D721Med (cell line): ENCODE measurements around the gene SLC17A2.

Experiments used
- DNase-seq: peaks from one replicate; pipeline ENCODE4 v3.0.0; 2011; ENCODE audit warnings: low spot score; ENCODE audit not compliant: insufficient read length
- FAIRE-seq: peaks from 2 replicates; lab custom pipeline; 2011; peaks lifted over from hg19 to GRCh38; lab: Jason Lieb, UNC
- TF ChIP-seq, protein P1 (sequence below): IDR thresholded peaks from 2 replicates; pipeline ENCODE4 v1.5.1; 2012; ENCODE audit warnings: mild to moderate bottlenecking, control low read depth; ENCODE audit not compliant: insufficient read depth; ENCODE audit errors: missing control alignments

Gene SLC17A2

DNA sequence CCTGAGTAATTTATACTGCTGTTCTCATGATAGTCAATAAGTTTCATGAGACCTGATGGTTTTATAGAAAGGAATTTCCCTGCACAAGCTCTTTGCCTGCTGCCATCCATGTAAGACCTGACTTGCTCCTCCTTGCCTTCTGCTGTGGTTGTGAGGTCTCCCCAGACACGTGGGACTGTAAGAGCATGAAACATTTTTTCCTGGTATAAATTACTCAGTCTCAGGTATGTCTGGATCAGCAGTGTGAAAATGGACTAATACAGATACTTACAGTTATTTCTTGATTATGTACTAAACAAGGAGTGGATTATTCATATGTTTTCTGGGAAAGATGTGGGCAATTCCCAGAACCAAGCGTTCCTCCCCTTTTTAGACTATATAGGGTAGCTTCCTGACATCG is 30.2 kb upstream of the SLC17A2 start:
- DNase-seq (no peak), FAIRE-seq (no peak)
- TF ChIP-seq, protein P1, sequence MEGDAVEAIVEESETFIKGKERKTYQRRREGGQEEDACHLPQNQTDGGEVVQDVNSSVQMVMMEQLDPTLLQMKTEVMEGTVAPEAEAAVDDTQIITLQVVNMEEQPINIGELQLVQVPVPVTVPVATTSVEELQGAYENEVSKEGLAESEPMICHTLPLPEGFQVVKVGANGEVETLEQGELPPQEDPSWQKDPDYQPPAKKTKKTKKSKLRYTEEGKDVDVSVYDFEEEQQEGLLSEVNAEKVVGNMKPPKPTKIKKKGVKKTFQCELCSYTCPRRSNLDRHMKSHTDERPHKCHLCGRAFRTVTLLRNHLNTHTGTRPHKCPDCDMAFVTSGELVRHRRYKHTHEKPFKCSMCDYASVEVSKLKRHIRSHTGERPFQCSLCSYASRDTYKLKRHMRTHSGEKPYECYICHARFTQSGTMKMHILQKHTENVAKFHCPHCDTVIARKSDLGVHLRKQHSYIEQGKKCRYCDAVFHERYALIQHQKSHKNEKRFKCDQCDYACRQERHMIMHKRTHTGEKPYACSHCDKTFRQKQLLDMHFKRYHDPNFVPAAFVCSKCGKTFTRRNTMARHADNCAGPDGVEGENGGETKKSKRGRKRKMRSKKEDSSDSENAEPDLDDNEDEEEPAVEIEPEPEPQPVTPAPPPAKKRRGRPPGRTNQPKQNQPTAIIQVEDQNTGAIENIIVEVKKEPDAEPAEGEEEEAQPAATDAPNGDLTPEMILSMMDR, result no peak

GRCh38 chr6:25959890-25960536 is 29.5 kb upstream of the SLC17A2 start:
- DNase-seq (no peak), FAIRE-seq (no peak)
- TF ChIP-seq, protein P1, result no peak

- FAIRE-seq (no peak), DNase-seq (no peak)
- TF ChIP-seq, protein P1, result no peak
Measured at GRCh38 chr6:25958700-25959162, 28.2 kb upstream of the SLC17A2 start.

DNA sequence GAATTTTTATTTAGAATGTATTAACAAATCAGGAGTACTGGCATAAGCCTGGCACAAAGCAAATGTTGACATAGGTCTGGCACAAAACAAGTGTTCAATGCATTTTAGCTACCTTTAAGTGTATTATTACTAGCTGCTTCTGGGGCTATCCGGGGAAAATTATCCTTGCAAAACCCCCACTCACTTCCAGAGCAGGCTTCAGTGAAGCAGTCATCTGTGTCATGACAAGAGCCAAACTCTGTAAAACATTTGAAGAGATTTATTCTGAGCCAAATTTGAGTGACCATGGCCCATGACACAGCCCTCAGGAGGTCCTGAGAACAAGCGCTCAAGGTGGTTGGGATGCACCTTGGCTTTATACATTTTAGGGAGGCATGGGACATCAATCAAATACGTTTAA is 25.7 kb upstream of the SLC17A2 start:
- FAIRE-seq (no peak), DNase-seq (no peak)
- TF ChIP-seq, protein P1, result no peak

DNA sequence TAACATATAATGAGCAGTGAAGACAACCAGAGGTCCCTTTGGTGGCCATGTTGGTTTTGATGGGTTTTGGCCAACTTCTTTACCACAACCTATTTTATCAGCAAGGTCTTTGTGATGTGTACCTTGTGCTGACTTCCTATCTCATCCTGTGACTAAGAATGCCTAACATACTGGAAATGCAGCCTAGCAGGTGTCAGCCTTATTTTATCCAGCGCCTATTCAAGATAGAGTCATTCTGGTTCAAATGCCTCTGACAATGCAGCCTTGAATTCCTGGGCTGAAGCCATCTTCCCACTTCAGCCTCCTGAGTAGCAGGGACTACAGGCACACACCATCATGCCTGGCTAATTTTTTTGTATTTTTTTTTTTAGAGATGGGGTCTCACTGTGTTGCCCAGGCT is 24.3 kb upstream of the SLC17A2 start:
- FAIRE-seq (no peak), DNase-seq (no peak)
- TF ChIP-seq, protein P1, result no peak

DNA sequence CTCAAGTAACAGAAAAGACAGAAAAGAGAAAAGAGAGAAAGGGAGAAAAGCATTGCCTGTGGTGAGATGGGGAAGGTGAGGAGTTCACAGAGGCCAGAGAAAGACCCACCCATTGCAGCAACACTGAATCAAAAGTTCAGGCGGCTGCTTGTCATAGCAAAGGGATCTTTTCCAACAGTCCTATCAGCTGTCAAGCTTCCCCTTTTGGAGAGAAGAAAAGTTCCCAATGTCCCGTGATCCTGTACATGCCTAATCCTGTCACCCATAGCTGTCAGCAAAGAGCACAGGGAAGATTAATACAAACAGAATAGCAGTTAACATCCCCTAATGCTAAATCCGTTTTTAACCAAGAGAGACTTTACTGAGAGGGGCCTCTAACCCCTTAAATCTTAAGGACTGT is 23.2 kb upstream of the SLC17A2 start:
- no peak for DNase-seq

DNA sequence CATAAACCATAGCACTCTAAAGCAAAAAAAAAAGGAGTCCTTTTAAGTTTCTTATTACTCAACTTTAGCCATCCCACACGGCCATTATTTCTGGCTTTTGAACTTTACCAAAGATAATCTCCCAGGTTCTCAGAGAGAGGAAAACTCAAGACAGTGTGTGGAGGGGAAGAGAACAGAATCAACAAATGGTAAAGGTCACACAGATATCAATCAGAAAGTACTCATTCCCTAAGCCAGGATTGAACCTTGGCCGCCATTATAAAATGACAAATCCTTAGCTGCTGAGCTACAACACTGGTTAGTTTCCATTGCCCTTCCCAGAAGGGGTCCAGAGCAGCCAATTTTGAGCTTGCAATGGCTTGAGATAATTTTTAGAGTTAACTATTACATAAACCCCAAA is 22.0 kb upstream of the SLC17A2 start:
- no peak for FAIRE-seq
- no peak for DNase-seq
- TF ChIP-seq, protein P1, result no peak

More for the DNA sequence above, 23.2 kb upstream of the SLC17A2 start:
- FAIRE-seq, result no peak
- TF ChIP-seq, protein P1, result no peak
